Calu3 (cell line): Measurements from ENCODE around the gene CD44. TPM values are rescaled to one million over a fixed set of nuclear protein-coding genes. Genes with fewer than 3 reads are reported as not detected.

Experiments
- BruUV-seq: library from RNA; stranded (reverse); fragments of 400-500 nt; replicated peaks from 2 replicates; lab custom pipeline; 2021; lab: Mats Ljungman, UMichigan
- CTCF ChIA-PET: fragments of 300-600 bp; sonication (Branson Sonifier 250); formaldehyde crosslinking; loops from one replicate; lab custom pipeline; 2022; ENCODE audit warnings: antibody characterized with exemption; lab: Charles Lee
- DNase-seq: peaks from one replicate; pipeline ENCODE4 v3.0.0; 2022
- H3K27ac Mint-ChIP-seq: one replicate; pipeline ENCODE4 v1.8.0; 2022; ENCODE audit warnings: mixed read lengths; ENCODE audit not compliant: unreplicated experiment
- H3K27me3 Mint-ChIP-seq: one replicate; pipeline ENCODE4 v1.8.0; 2022; ENCODE audit warnings: mixed read lengths; ENCODE audit not compliant: unreplicated experiment
- H3K36me3 Mint-ChIP-seq: one replicate; pipeline ENCODE4 v1.8.0; 2022; ENCODE audit warnings: mild to moderate bottlenecking, moderate library complexity, mixed read lengths; ENCODE audit not compliant: insufficient read depth, unreplicated experiment
- H3K4me1 Mint-ChIP-seq: one replicate; pipeline ENCODE4 v1.8.0; 2022; ENCODE audit warnings: mild to moderate bottlenecking, low read depth, mixed read lengths; ENCODE audit not compliant: unreplicated experiment
- H3K4me3 Mint-ChIP-seq: one replicate; pipeline ENCODE4 v1.8.0; 2022; ENCODE audit warnings: mild to moderate bottlenecking, low read depth, moderate library complexity, mixed read lengths; ENCODE audit not compliant: unreplicated experiment
- H3K9me3 Mint-ChIP-seq: one replicate; pipeline ENCODE4 v1.8.0; 2022; ENCODE audit warnings: low read depth, mixed read lengths; ENCODE audit not compliant: unreplicated experiment
- intact Hi-C: fragments of 100-400 bp; cut with micrococcal nuclease; formaldehyde crosslinking; loops from one replicate; pipeline ENCODE4 v1.10.0; 2022; ENCODE audit not compliant: unreplicated experiment
- total RNA-seq: library from RNA; stranded (reverse); gene quantifications from 2 replicates; pipeline ENCODE4 v1.2.3, GENCODE V29; 2022
- TF ChIP-seq, protein P1 (sequence below): fragments of 200-600 bp; IDR thresholded peaks from one replicate; pipeline ENCODE4 v1.8.0; 2022; ENCODE audit warnings: antibody characterized with exemption; ENCODE audit not compliant: unreplicated experiment

Gene CD44
- total RNA-seq, 1 experiment from 2014 or later: 1,189 TPM

DNA sequence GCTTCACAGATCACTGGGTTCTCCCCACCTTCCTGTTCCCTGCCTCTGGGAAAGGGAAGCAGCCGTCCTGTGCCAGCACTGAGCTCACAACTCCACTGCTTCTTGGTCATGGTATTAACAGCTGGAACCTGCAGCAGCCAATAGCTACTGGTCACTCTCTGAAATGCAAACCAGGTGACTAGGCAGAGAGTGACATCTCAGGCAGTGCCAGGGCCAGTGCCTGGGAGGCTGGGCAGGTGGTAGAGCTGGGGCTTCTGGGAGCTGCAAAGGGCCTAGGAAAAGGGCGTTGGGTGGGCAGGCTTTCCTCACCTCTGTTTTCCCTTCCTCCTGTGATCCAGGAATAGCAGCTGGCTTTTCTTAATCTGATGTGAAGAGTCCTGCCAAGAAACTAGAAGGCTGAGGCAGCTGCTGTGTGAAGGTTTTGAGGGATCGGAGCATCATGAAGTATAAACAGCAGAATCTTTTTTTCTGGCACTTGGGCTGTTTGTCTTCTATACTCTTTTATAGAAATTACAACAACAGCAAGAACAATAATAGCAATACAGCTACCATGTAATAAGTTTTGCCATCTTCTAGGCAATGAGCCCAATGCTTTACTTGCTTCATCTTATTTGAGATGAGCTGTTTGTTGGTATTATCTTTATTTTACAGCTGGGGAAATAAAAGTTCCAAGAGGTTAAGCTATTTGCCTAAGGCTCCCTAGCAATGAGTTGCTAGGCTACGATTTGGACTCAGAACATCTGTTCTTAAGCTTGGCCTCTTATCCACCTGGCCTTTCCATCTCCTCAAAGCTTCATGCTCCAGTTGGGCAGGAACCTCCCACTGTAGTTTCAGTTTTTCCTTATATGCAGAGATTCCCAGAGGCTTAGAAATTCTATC lies 22.0 kb upstream of the CD44 start:
- CTCF ChIA-PET: interaction anchor here (1.1 kb wide), 1 partner anchor 108 kb away, joined by 4 read pairs; no protein-coding TSS in a partner anchor
- intact Hi-C loops: no loop called here

DNA sequence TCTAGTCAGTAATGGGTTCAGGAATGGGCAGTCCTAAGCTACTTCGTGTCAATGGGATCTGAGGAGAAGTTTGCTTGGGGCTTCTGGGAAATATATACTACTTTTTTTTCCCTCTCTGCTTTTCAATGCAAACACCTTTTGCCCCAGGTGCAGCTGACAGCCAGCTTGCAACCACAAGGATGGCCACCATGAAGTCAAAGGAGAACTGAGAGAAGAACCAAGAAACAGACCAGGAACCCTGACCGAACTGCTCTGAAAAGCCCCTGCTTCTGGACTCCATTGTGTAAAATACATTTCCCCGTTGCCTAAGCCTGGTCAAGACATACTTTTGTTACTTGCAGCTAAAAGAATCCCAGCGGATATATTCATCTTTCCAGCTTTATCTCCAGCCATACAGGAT lies 20.1 kb upstream of the CD44 start:
- peaks cover 2% of the 10 kb centered on the region for H3K9me3 Mint-ChIP-seq

More for the DNA sequence above, 22.0 kb upstream of the CD44 start:
- no TSS peak for BruUV-seq
- H3K27me3 Mint-ChIP-seq: no peaks in the 10 kb centered on the region
- H3K27ac Mint-ChIP-seq: no peak overlapping the region
- no peaks in the 10 kb centered on the region for H3K9me3 Mint-ChIP-seq
- no peak for DNase-seq
- no peaks in the 10 kb centered on the region for H3K36me3 Mint-ChIP-seq
- H3K4me3 Mint-ChIP-seq: no peak overlapping the region
- no peaks in the 10 kb centered on the region for H3K4me1 Mint-ChIP-seq
- TF ChIP-seq, protein P1, sequence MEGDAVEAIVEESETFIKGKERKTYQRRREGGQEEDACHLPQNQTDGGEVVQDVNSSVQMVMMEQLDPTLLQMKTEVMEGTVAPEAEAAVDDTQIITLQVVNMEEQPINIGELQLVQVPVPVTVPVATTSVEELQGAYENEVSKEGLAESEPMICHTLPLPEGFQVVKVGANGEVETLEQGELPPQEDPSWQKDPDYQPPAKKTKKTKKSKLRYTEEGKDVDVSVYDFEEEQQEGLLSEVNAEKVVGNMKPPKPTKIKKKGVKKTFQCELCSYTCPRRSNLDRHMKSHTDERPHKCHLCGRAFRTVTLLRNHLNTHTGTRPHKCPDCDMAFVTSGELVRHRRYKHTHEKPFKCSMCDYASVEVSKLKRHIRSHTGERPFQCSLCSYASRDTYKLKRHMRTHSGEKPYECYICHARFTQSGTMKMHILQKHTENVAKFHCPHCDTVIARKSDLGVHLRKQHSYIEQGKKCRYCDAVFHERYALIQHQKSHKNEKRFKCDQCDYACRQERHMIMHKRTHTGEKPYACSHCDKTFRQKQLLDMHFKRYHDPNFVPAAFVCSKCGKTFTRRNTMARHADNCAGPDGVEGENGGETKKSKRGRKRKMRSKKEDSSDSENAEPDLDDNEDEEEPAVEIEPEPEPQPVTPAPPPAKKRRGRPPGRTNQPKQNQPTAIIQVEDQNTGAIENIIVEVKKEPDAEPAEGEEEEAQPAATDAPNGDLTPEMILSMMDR: no peak

DNA sequence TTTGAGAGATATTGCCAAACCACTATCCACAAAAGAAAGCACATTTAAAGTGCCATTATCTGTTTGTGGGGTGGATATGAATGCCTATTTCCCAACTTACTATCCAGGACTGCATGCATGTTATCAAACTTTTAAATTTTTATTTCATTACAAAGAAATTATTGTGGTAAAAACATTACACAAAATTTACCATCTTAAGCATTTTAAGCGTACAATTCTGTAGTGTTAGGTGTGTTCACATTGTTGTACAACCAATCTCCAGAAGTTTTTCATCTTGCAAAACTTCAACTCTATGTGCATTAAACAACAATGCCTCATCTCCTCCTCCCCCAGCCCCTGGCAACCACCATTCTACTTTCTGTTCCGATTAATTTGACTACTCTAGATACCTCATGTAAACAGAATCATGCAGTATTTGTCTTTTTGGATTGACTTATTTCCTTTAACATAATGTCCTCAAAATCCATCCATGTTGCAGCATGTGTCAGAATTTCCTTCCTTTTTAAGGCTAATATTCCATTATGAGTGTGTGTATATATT lies 17.6 kb upstream of the CD44 start:
- no peaks in the 10 kb centered on the region for H3K4me1 Mint-ChIP-seq
- CTCF ChIA-PET: no interaction called here
- DNase-seq: no peak
- H3K27ac Mint-ChIP-seq: no peak overlapping the region
- H3K27me3 Mint-ChIP-seq: no peaks in the 10 kb centered on the region
- no TSS peak for BruUV-seq
- no peak overlapping the region for H3K4me3 Mint-ChIP-seq
- peaks cover 2% of the 10 kb centered on the region for H3K9me3 Mint-ChIP-seq
- H3K36me3 Mint-ChIP-seq: no peaks in the 10 kb centered on the region
- TF ChIP-seq, protein P1: no peak
- intact Hi-C loops: no loop called here

More for the DNA sequence above, 20.1 kb upstream of the CD44 start:
- no peaks in the 10 kb centered on the region for H3K4me1 Mint-ChIP-seq
- H3K36me3 Mint-ChIP-seq: no peaks in the 10 kb centered on the region
- H3K27ac Mint-ChIP-seq: no peak overlapping the region
- no peak overlapping the region for H3K4me3 Mint-ChIP-seq
- CTCF ChIA-PET: no interaction called here
- no peak for DNase-seq
- no TSS peak for BruUV-seq
- intact Hi-C loops: no loop called here
- TF ChIP-seq, protein P1: no peak
- no peaks in the 10 kb centered on the region for H3K27me3 Mint-ChIP-seq

DNA sequence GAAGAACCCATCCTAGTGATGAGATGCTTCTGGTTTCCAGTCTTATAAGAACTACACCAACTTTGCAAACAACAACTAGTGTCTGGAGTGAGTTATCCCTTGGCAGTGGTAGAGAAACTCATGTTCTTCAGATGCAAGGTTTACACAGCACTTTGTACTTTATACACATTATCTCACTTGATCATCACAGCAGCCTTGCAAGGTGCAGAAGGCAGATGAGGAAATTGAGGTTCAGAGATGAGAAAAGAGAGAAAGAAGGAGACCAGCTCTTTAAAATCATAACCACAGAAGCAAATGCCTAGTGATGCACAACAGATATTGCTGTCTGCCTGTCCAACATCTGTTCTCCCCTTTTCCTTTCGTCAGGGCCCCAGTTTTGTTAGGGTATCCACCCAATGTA lies 16.7 kb upstream of the CD44 start:
- Mint-ChIP-seq H3K27ac (no peak overlapping the region), H3K27me3 (no peaks in the 10 kb centered on the region), H3K9me3 (peaks cover 2% of the 10 kb centered on the region), H3K4me3 (no peak overlapping the region), H3K36me3 (no peaks in the 10 kb centered on the region), H3K4me1 (no peaks in the 10 kb centered on the region)
- DNase-seq: no peak
- no TSS peak for BruUV-seq
- intact Hi-C loops: no loop called here
- TF ChIP-seq, protein P1: no peak
- CTCF ChIA-PET: no interaction called here
